Adrenal gland (tissue), 12 donors: ENCODE results near the gene HOXA10. TPM values are rescaled to one million over a fixed set of nuclear protein-coding genes. Genes with fewer than 3 reads are reported as not detected.

Experiments used
- DNase-seq, 7 donors: peaks; one replicate each; pipeline ENCODE4 v3.0.0-alpha.2; 2019 to 2020
- H3K27ac ChIP-seq, 5 donors: fragments of 200-600 bp; sonication (generic) in 4 of 5; 1 replicate in 3 of 5; 2 replicates in 2 of 5; pipeline versions ENCODE4 v1.5.1 to v1.8.0; 2016 to 2020; ENCODE audit warnings: mild to moderate bottlenecking in 1 of 5
- H3K27me3 ChIP-seq: fragments of 200-600 bp; 2 replicates; pipeline ENCODE4 v1.8.0; 2021
- H3K36me3 ChIP-seq, 2 donors: fragments of 200-600 bp; replicated peaks in 1 of 2; 1 replicate in 1 of 2; 2 replicates in 1 of 2; pipeline versions ENCODE4 v1.5.1 to v1.8.0; 2018 to 2022
- H3K4me1 ChIP-seq, 2 donors: fragments of 200-600 bp; replicated peaks in 1 of 2; 1 replicate in 1 of 2; 2 replicates in 1 of 2; pipeline versions ENCODE4 v1.5.1 to v1.8.0; 2018 to 2021
- H3K4me3 ChIP-seq, 4 donors: fragments of 200-600 bp; sonication (generic) in 3 of 4; one replicate each; pipeline ENCODE4 v1.5.1; 2016 to 2018
- H3K9me3 ChIP-seq, 3 donors: fragments of 200-600 bp; sonication (generic) in 1 of 3; replicated peaks in 1 of 3; 1 replicate in 2 of 3; 2 replicates in 1 of 3; pipeline versions ENCODE4 v1.5.1 to v1.8.0; 2016 to 2021
- POLR2A ChIP-seq, 2 donors: fragments of 450-650 bp; IDR thresholded peaks; one replicate each; pipeline ENCODE4 v1.6.1; 2017; ENCODE audit warnings: antibody characterized with exemption in 2 of 2, mild to moderate bottlenecking in 2 of 2, moderate library complexity in 1 of 2
- WGBS, 4 donors: extraction: QIAGEN DNeasy Blood & Tissue Kit in 2 of 4; methylation state at CpG; one replicate each; pipeline versions ENCODE4 v1.1.5 to v1.1.7; 2013 to 2017; 5-methylcytosine and 5-hydroxymethylcytosine counted together
- intact Hi-C, 2 donors: fragments of 100-400 bp; cut with DNase I; formaldehyde crosslinking; loops; one replicate each; pipeline versions ENCODE4 v1.14.1 to v1.15.0; 2022 to 2023
- polyA plus RNA-seq, 3 donors: library from polyadenylated mRNA; stranded (reverse); fragments of 200-250 nt in 2 of 3; fragments of 350-450 nt in 1 of 3; fragmentation: Illumina TruSeq in 1 of 3; extraction: RNeasy Lipid Tissue Mini Kit (QIAGEN cat#74804) in 1 of 3; gene quantifications; one replicate each; pipeline ENCODE4 v1.2.3, GENCODE V29; 2013 to 2014
- total RNA-seq, 9 donors: library from RNA; depleted of rRNA in 4 of 9; stranded (reverse); fragments of >200 nt in 4 of 9; fragments of 120-200 nt in 1 of 9; fragmentation: NEBNext Ultra II Directional in 1 of 9; extraction: Animal tissue kit (Norgen Biotek cat#: 25700) in 1 of 9; gene quantifications; one replicate each; pipeline versions ENCODE4 v1.1.0 to v1.2.4, GENCODE V29; 2013 to 2023
- TF ChIP-seq, protein P1 (sequence below), 6 experiments: fragments of 450-650 bp in 4 of 6; fragments of 200-600 bp in 2 of 6; sonication (generic) in 1 of 6; IDR thresholded peaks; 1 replicate in 5 of 6; 2 replicates in 1 of 6; pipeline versions ENCODE4 v1.5.1 to v1.8.0; 2016 to 2021; ENCODE audit warnings: antibody characterized with exemption in 6 of 6, mild to moderate bottlenecking in 2 of 6, moderate library complexity in 1 of 6
- donor health status: healthy with polysubstance abuse.
- donor health status: Bipolar disorder and iron deficiency.
- donor health status: DM: yes; HTN: yes; CAD: no.
- donor health status: DM: no; HTN: no; CAD: no.
- donor health status: DM: no; HTN: no; CAD: no.
- donor health status: DM: yes; HTN: yes; CAD: no.

Gene HOXA10
- total and polyA plus RNA-seq, 12 donors, result 0.11 to 14.7 (median 11.3) TPM

GRCh38 chr7:27149842-27150567 lies 24.1 kb downstream of the HOXA10 start:
- Histone ChIP-seq H3K36me3 (peaks cover 0 to 5% of the 10 kb centered on the region in 2 donors), H3K9me3 (no peaks in the 10 kb centered on the region), H3K4me3 (peak overlapping the region in 3 of 4 donors; percentile 27 to 63 (median 51)), H3K27ac (peak overlapping the region; percentile 66 to 99 (median 93)), H3K27me3 (no peaks in the 10 kb centered on the region), H3K4me1 (peaks cover 6 to 33% of the 10 kb centered on the region in 2 donors)
- whole genome bisulfite sequencing, 4 donors, result 15 to 32% (median 18%) methylated on average over 6 to 13 of the region's 13 CpGs
- peak in 5 of 7 donors; percentile 50 to 76 (median 61) for DNase-seq
- TF ChIP-seq, protein P1, sequence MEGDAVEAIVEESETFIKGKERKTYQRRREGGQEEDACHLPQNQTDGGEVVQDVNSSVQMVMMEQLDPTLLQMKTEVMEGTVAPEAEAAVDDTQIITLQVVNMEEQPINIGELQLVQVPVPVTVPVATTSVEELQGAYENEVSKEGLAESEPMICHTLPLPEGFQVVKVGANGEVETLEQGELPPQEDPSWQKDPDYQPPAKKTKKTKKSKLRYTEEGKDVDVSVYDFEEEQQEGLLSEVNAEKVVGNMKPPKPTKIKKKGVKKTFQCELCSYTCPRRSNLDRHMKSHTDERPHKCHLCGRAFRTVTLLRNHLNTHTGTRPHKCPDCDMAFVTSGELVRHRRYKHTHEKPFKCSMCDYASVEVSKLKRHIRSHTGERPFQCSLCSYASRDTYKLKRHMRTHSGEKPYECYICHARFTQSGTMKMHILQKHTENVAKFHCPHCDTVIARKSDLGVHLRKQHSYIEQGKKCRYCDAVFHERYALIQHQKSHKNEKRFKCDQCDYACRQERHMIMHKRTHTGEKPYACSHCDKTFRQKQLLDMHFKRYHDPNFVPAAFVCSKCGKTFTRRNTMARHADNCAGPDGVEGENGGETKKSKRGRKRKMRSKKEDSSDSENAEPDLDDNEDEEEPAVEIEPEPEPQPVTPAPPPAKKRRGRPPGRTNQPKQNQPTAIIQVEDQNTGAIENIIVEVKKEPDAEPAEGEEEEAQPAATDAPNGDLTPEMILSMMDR (IDR thresholded peaks at IDR 0.05), result peak in 1 of 6 experiments; percentile 13
- no peak for TF ChIP-seq POLR2A (IDR thresholded peaks at IDR 0.05)
- intact Hi-C loops, result no loop called here

DNA sequence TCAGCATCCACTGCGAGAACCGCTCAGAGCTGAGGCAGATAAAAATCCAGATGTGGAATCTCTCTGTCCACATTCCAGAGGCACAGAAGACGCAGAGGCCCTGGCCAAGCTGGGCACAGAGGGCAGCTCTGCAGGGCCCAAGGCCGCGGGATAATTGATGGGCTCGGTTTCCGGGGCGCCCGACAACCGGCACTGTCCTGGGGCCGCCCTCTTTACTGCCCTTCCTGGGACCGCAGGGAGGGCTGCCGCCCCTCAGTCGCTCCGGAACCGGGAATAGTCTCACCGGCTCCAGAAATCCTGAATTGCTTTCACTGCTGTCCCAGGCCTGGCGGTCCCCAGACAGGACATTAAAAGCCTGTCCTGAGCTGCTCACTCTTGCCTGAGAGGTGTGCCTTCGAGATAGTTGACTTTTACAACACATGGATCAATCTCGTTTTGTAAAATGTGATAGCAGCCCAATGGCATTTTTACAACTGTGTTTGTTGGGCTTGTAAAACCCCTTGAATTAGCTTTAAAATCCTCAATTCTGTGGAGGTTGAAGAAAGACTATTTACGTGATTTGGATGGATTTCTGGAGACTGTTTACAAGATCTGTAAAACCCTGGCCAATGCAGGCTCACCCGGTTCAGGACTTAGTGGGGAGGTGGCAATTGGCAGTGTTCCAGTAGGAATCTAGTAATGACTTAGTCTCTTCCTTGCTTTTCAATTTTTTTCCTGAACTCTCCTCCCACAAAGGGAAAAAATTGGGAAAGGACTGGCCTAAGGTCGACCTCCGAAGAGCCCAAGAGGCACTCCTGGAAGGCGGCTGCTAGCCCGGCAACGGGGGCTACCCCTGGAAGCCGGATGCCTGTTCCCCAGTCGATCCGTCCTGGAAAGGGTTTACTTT lies 25.1 kb downstream of the HOXA10 start:
- Histone ChIP-seq H3K4me3 (peak overlapping the region in 3 of 4 donors; percentile 13 to 63 (median 38)), H3K36me3 (peaks cover 0 to 12% of the 10 kb centered on the region in 2 donors), H3K4me1 (peaks cover 7 to 27% of the 10 kb centered on the region in 2 donors), H3K27me3 (no peaks in the 10 kb centered on the region), H3K27ac (peak overlapping the region; percentile 70 to 99 (median 92)), H3K9me3 (no peaks in the 10 kb centered on the region)
- peak; percentile 10 to 44 for TF ChIP-seq POLR2A (IDR thresholded peaks at IDR 0.05)
- TF ChIP-seq, protein P1 (IDR thresholded peaks at IDR 0.05), result no peak
- intact Hi-C loops, result no loop called here
- 12 to 27% (median 13%) methylated on average over 13 to 30 of the region's 30 CpGs for WGBS, 4 donors
- peak; percentile 58 to 82 (median 75) for DNase-seq

- Histone ChIP-seq H3K4me1 (peaks cover 9 to 27% of the 10 kb centered on the region in 2 donors), H3K27ac (peak overlapping the region; percentile 70 to 99 (median 92)), H3K36me3 (peaks cover 0 to 12% of the 10 kb centered on the region in 2 donors), H3K4me3 (peak overlapping the region in 2 of 4 donors; percentile 38 to 63), H3K27me3 (no peaks in the 10 kb centered on the region), H3K9me3 (no peaks in the 10 kb centered on the region)
- peak; percentile 49 to 78 (median 62) for DNase-seq
- 6 to 13% (median 8%) methylated on average over 13 to 28 of the region's 28 CpGs for WGBS, 4 donors
- intact Hi-C loops, result no loop called here
- TF ChIP-seq, protein P1 (IDR thresholded peaks at IDR 0.05), result no peak
- TF ChIP-seq POLR2A (IDR thresholded peaks at IDR 0.05), result peak; percentile 20 to 25
Measured at GRCh38 chr7:27148031-27148755, 25.9 kb downstream of the HOXA10 start.
